Type B pancreatic cell (in vitro differentiated cells): ENCODE measurements around the gene FBXW7. TPM values are rescaled to one million over a fixed set of nuclear protein-coding genes. Genes with fewer than 3 reads are reported as not detected.
A peak's percentile ranks its signal among the peaks of the same experiment; 100 is the strongest.

ENCODE experiments used
- DNase-seq: peaks from one replicate; pipeline ENCODE4 v3.0.0; 2021; ENCODE audit warnings: mixed read lengths; ENCODE audit not compliant: unreplicated experiment; ENCODE audit errors: extremely low spot score
- H3K27ac Mint-ChIP-seq: 2 replicates; pipeline ENCODE4 v1.8.0; 2021; ENCODE audit warnings: mild to moderate bottlenecking, mixed read lengths
- H3K27me3 Mint-ChIP-seq: 2 replicates; pipeline ENCODE4 v1.8.0; 2021; ENCODE audit warnings: mixed read lengths
- H3K36me3 Mint-ChIP-seq: 2 replicates; pipeline ENCODE4 v1.8.0; 2021; ENCODE audit warnings: mixed read lengths
- H3K4me1 Mint-ChIP-seq: one replicate; pipeline ENCODE4 v1.8.0; 2021; ENCODE audit warnings: mixed read lengths; ENCODE audit not compliant: unreplicated experiment
- H3K4me3 Mint-ChIP-seq: 2 replicates; pipeline ENCODE4 v1.8.0; 2021; ENCODE audit warnings: mild to moderate bottlenecking, mixed read lengths
- H3K9me3 Mint-ChIP-seq: 2 replicates; pipeline ENCODE4 v1.8.0; 2021; ENCODE audit warnings: mixed read lengths
- CTCF ChIP-seq: fragments of 200-600 bp; sonication (generic); conservative IDR thresholded peaks from 2 replicates; pipeline ENCODE4 v1.5.0; 2021; ENCODE audit warnings: antibody characterized with exemption, mild to moderate bottlenecking
- total RNA-seq: library from RNA; stranded (reverse); gene quantifications from 2 replicates; pipeline ENCODE4 v1.2.1, GENCODE V29; 2021; ENCODE audit warnings: low replicate concordance

Gene FBXW7
- total RNA-seq, 1 donor from 2014 or later: 53.0 TPM

GRCh38 chr4:152325831-152326230, 210.1 kb downstream of the FBXW7 start:
- DNase-seq: no peak
- H3K9me3 Mint-ChIP-seq: peaks cover 6% of the 10 kb centered on the region
- peak overlapping the region; percentile 21 for H3K27ac Mint-ChIP-seq
- peaks cover 8% of the 10 kb centered on the region for H3K4me1 Mint-ChIP-seq
- H3K27me3 Mint-ChIP-seq: no peaks in the 10 kb centered on the region
- TF ChIP-seq CTCF: no peak
- H3K4me3 Mint-ChIP-seq: no peak overlapping the region
- peaks cover 45% of the 10 kb centered on the region for H3K36me3 Mint-ChIP-seq

- no peak for TF ChIP-seq CTCF
- no peak overlapping the region for H3K27ac Mint-ChIP-seq
- no peak overlapping the region for H3K4me3 Mint-ChIP-seq
- H3K36me3 Mint-ChIP-seq: peaks cover 44% of the 10 kb centered on the region
- no peaks in the 10 kb centered on the region for H3K27me3 Mint-ChIP-seq
- peaks cover 8% of the 10 kb centered on the region for H3K4me1 Mint-ChIP-seq
- H3K9me3 Mint-ChIP-seq: no peaks in the 10 kb centered on the region
- DNase-seq: no peak
Measured at GRCh38 chr4:152323221-152323620, 212.7 kb downstream of the FBXW7 start.

- TF ChIP-seq CTCF: no peak
- Mint-ChIP-seq H3K36me3 (peaks cover 38% of the 10 kb centered on the region), H3K27ac (no peak overlapping the region), H3K4me1 (peaks cover 8% of the 10 kb centered on the region), H3K27me3 (no peaks in the 10 kb centered on the region), H3K9me3 (no peaks in the 10 kb centered on the region), H3K4me3 (no peak overlapping the region)
- DNase-seq: no peak
Measured at GRCh38 chr4:152322656-152323055, 213.2 kb downstream of the FBXW7 start.

- no peak overlapping the region for H3K27ac Mint-ChIP-seq
- no peaks in the 10 kb centered on the region for H3K27me3 Mint-ChIP-seq
- TF ChIP-seq CTCF: peak; percentile 60
- peaks cover 8% of the 10 kb centered on the region for H3K4me1 Mint-ChIP-seq
- no peaks in the 10 kb centered on the region for H3K9me3 Mint-ChIP-seq
- no peak for DNase-seq
- H3K36me3 Mint-ChIP-seq: peaks cover 32% of the 10 kb centered on the region
- no peak overlapping the region for H3K4me3 Mint-ChIP-seq
Measured at GRCh38 chr4:152321923-152322322, 214.0 kb downstream of the FBXW7 start.

GRCh38 chr4:152321398-152321797, 214.5 kb downstream of the FBXW7 start:
- TF ChIP-seq CTCF: no peak
- no peaks in the 10 kb centered on the region for H3K9me3 Mint-ChIP-seq
- no peaks in the 10 kb centered on the region for H3K27me3 Mint-ChIP-seq
- no peak for DNase-seq
- H3K4me3 Mint-ChIP-seq: no peak overlapping the region
- peaks cover 32% of the 10 kb centered on the region for H3K36me3 Mint-ChIP-seq
- H3K4me1 Mint-ChIP-seq: peaks cover 8% of the 10 kb centered on the region
- no peak overlapping the region for H3K27ac Mint-ChIP-seq

GRCh38 chr4:152316969-152317368, 218.9 kb downstream of the FBXW7 start:
- Mint-ChIP-seq H3K4me3 (no peak overlapping the region), H3K27me3 (no peaks in the 10 kb centered on the region), H3K4me1 (no peaks in the 10 kb centered on the region), H3K9me3 (no peaks in the 10 kb centered on the region), H3K36me3 (peaks cover 6% of the 10 kb centered on the region), H3K27ac (no peak overlapping the region)
- no peak for TF ChIP-seq CTCF
- no peak for DNase-seq
